Measurements from ENCODE around the gene TBX1.

- TF ChIP-seq, protein P1, sequence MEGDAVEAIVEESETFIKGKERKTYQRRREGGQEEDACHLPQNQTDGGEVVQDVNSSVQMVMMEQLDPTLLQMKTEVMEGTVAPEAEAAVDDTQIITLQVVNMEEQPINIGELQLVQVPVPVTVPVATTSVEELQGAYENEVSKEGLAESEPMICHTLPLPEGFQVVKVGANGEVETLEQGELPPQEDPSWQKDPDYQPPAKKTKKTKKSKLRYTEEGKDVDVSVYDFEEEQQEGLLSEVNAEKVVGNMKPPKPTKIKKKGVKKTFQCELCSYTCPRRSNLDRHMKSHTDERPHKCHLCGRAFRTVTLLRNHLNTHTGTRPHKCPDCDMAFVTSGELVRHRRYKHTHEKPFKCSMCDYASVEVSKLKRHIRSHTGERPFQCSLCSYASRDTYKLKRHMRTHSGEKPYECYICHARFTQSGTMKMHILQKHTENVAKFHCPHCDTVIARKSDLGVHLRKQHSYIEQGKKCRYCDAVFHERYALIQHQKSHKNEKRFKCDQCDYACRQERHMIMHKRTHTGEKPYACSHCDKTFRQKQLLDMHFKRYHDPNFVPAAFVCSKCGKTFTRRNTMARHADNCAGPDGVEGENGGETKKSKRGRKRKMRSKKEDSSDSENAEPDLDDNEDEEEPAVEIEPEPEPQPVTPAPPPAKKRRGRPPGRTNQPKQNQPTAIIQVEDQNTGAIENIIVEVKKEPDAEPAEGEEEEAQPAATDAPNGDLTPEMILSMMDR (IDR thresholded peaks at IDR 0.05; ENCODE audit: insufficient read depth, low read length): no peak
- TF ChIP-seq POLR2AphosphoS5 (IDR thresholded peaks at IDR 0.05; ENCODE audit: low read depth): no peak
- TF ChIP-seq, protein P2, sequence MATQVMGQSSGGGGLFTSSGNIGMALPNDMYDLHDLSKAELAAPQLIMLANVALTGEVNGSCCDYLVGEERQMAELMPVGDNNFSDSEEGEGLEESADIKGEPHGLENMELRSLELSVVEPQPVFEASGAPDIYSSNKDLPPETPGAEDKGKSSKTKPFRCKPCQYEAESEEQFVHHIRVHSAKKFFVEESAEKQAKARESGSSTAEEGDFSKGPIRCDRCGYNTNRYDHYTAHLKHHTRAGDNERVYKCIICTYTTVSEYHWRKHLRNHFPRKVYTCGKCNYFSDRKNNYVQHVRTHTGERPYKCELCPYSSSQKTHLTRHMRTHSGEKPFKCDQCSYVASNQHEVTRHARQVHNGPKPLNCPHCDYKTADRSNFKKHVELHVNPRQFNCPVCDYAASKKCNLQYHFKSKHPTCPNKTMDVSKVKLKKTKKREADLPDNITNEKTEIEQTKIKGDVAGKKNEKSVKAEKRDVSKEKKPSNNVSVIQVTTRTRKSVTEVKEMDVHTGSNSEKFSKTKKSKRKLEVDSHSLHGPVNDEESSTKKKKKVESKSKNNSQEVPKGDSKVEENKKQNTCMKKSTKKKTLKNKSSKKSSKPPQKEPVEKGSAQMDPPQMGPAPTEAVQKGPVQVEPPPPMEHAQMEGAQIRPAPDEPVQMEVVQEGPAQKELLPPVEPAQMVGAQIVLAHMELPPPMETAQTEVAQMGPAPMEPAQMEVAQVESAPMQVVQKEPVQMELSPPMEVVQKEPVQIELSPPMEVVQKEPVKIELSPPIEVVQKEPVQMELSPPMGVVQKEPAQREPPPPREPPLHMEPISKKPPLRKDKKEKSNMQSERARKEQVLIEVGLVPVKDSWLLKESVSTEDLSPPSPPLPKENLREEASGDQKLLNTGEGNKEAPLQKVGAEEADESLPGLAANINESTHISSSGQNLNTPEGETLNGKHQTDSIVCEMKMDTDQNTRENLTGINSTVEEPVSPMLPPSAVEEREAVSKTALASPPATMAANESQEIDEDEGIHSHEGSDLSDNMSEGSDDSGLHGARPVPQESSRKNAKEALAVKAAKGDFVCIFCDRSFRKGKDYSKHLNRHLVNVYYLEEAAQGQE (IDR thresholded peaks at IDR 0.05; ENCODE audit: insufficient replicate concordance, low read depth): no peak
Measured at GRCh38 chr22:19757985-19758895, 2.3 kb upstream of the TBX1 start.

All from HL-60 (cell line).